Thyroid gland (tissue), 4 donors: Measurements from ENCODE around the gene TCERG1L.

ENCODE experiments used
- POLR2A ChIP-seq, 2 donors: fragments of 450-650 bp; IDR thresholded peaks; one replicate each; pipeline ENCODE4 v1.6.1; 2017; ENCODE audit warnings: antibody characterized with exemption in 2 of 2, mild to moderate bottlenecking in 2 of 2, moderate library complexity in 1 of 2
- TF ChIP-seq, protein P1 (sequence below), 6 experiments: fragments of 200-600 bp in 3 of 6; fragments of 450-650 bp in 3 of 6; sonication (generic) in 3 of 6; IDR thresholded peaks; one replicate each; pipeline ENCODE4 v1.5.1; 2016 to 2019; ENCODE audit warnings: antibody characterized with exemption in 6 of 6, mild to moderate bottlenecking in 2 of 6, inconsistent platforms in 1 of 6, moderate library complexity in 1 of 6

DNA sequence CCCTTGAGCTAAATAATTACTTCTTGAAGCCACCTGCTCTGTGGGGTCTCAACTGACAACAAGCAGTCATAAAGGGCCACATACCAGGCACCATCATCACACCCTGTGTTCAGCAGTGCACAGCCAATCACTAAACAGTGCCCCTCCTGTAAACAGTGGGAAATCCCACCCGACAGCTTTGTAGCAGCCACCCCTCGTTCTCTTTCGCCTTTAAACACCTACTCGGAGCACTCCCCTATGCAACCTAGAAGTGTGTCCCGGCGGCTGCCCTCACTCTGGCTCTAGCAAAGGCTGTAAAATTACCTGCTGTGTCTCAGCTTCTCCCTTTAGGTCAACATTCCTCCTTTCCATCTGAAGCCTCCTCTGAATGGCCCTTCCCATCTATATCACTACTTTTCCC is 111.9 kb downstream of the TCERG1L start:
- TF ChIP-seq, protein P1, sequence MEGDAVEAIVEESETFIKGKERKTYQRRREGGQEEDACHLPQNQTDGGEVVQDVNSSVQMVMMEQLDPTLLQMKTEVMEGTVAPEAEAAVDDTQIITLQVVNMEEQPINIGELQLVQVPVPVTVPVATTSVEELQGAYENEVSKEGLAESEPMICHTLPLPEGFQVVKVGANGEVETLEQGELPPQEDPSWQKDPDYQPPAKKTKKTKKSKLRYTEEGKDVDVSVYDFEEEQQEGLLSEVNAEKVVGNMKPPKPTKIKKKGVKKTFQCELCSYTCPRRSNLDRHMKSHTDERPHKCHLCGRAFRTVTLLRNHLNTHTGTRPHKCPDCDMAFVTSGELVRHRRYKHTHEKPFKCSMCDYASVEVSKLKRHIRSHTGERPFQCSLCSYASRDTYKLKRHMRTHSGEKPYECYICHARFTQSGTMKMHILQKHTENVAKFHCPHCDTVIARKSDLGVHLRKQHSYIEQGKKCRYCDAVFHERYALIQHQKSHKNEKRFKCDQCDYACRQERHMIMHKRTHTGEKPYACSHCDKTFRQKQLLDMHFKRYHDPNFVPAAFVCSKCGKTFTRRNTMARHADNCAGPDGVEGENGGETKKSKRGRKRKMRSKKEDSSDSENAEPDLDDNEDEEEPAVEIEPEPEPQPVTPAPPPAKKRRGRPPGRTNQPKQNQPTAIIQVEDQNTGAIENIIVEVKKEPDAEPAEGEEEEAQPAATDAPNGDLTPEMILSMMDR (IDR thresholded peaks at IDR 0.05) = no peak
- TF ChIP-seq POLR2A (IDR thresholded peaks at IDR 0.05) = no peak
